GM21786 (cell line): ENCODE data around the gene ADCY5.

Source experiments
- ATAC-seq: cut with Tn5 transposase; IDR thresholded peaks from one replicate; pipeline ENCODE4 v1.9.1; 2021; ENCODE audit not compliant: unreplicated experiment

The ADCY5 gene

GRCh38 chr3:123459862-123460261 is 11.0 kb upstream of the ADCY5 start:
- no peak for ATAC-seq

GRCh38 chr3:123458255-123458654 is 9.4 kb upstream of the ADCY5 start:
- no peak for ATAC-seq

- ATAC-seq: no peak
Observed at GRCh38 chr3:123457841-123458240, 9.0 kb upstream of the ADCY5 start.

- ATAC-seq: no peak
Observed at GRCh38 chr3:123453675-123454074, 4.8 kb upstream of the ADCY5 start.

GRCh38 chr3:123451186-123451585 is 2.3 kb upstream of the ADCY5 start:
- ATAC-seq: no peak

- ATAC-seq: no peak
Observed at GRCh38 chr3:123449997-123450604, 1.2 kb upstream of the ADCY5 start.

- no peak for ATAC-seq
Observed at GRCh38 chr3:123449102-123449996, 459 bp upstream of the ADCY5 start.

- no peak for ATAC-seq
Observed at GRCh38 chr3:123447749-123448517, 957 bp downstream of the ADCY5 start.

- ATAC-seq: no peak
Observed at GRCh38 chr3:123447416-123447748, 1.5 kb downstream of the ADCY5 start.

GRCh38 chr3:123446610-123447109 is 2.2 kb downstream of the ADCY5 start:
- ATAC-seq: no peak

GRCh38 chr3:123446210-123446609 is 2.7 kb downstream of the ADCY5 start:
- ATAC-seq: no peak

GRCh38 chr3:123445702-123446101 is 3.2 kb downstream of the ADCY5 start:
- ATAC-seq: no peak

GRCh38 chr3:123444744-123445143 is 4.1 kb downstream of the ADCY5 start:
- ATAC-seq: no peak

GRCh38 chr3:123444023-123444422 is 4.9 kb downstream of the ADCY5 start:
- ATAC-seq: no peak

- ATAC-seq: no peak
Observed at GRCh38 chr3:123442908-123443307, 6.0 kb downstream of the ADCY5 start.

GRCh38 chr3:123442125-123442524 is 6.8 kb downstream of the ADCY5 start:
- no peak for ATAC-seq

GRCh38 chr3:123439806-123440580 is 8.9 kb downstream of the ADCY5 start:
- no peak for ATAC-seq

GRCh38 chr3:123432832-123433523 is 15.9 kb downstream of the ADCY5 start:
- ATAC-seq: no peak

- ATAC-seq: no peak
Observed at GRCh38 chr3:123431658-123432324, 17.1 kb downstream of the ADCY5 start.
